Astrocyte (in vitro differentiated cells and primary cell): ENCODE data around the gene PNKP.

Source experiments
- EZH2 ChIP-seq: IDR thresholded peaks from 2 replicates; pipeline ENCODE4 v1.6.1; 2012; ENCODE audit warnings: mild to moderate bottlenecking, low read length, inconsistent platforms; ENCODE audit not compliant: insufficient read depth
- TF ChIP-seq, protein P1 (sequence below): IDR thresholded peaks from 2 replicates; pipeline ENCODE4 v1.5.1; 2011; ENCODE audit warnings: low read depth, mild to moderate bottlenecking, inconsistent platforms, low read length, moderate library complexity; ENCODE audit not compliant: insufficient read depth

DNA sequence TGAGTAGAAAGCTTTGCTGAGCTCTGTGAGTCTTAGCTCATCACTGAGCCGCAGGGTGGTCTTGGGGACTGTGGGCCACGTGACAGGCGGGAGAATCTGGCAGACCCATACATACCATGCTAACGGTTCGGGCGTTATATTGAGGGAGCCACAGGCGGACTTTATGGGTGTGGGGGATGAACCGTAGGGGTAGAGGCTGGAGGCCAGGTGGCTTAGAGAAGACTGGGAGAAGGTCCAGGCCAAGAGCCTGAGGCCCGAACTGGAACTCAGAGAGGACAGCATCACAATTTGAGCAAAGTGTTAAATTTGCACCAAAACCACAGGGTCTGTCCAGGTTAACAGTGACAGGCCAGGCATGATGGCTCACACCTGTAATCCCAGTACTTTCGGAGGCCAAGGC lies 46.3 kb upstream of the PNKP start:
- TF ChIP-seq, protein P1, sequence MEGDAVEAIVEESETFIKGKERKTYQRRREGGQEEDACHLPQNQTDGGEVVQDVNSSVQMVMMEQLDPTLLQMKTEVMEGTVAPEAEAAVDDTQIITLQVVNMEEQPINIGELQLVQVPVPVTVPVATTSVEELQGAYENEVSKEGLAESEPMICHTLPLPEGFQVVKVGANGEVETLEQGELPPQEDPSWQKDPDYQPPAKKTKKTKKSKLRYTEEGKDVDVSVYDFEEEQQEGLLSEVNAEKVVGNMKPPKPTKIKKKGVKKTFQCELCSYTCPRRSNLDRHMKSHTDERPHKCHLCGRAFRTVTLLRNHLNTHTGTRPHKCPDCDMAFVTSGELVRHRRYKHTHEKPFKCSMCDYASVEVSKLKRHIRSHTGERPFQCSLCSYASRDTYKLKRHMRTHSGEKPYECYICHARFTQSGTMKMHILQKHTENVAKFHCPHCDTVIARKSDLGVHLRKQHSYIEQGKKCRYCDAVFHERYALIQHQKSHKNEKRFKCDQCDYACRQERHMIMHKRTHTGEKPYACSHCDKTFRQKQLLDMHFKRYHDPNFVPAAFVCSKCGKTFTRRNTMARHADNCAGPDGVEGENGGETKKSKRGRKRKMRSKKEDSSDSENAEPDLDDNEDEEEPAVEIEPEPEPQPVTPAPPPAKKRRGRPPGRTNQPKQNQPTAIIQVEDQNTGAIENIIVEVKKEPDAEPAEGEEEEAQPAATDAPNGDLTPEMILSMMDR: no peak
- no peak for TF ChIP-seq EZH2
